ENCODE data around the gene GAB3. TPM values are rescaled to one million over a fixed set of nuclear protein-coding genes. Genes with fewer than 3 reads are reported as not detected.
"Not testable (repeated sequence)": the region's sequence is repeated elsewhere in the genome, so short reads cannot be mapped to it uniquely, and the experiment has no call there.

Gene GAB3
- total RNA-seq, 1 donor from 2014 or later: 0.52 TPM

DNA sequence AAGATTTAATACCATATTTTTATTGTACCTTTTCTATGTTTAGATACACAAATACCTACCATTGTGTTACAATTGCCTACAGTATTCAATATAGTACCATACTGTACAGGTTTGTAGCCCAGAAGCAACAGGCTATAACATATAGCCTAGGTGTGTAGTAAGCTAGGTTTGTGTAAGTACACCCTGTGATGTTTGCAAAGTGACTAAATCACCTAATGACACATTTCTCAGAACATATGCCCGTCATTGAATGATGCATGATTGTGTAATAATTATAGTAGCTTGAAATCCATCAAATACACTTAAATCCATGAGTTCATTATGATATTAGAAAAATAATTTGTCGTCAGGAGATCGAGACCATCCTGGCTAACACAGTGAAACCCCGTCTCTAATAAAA, 30.8 kb downstream of the GAB3 start:
- peak; percentile 63 for ATAC-seq

DNA sequence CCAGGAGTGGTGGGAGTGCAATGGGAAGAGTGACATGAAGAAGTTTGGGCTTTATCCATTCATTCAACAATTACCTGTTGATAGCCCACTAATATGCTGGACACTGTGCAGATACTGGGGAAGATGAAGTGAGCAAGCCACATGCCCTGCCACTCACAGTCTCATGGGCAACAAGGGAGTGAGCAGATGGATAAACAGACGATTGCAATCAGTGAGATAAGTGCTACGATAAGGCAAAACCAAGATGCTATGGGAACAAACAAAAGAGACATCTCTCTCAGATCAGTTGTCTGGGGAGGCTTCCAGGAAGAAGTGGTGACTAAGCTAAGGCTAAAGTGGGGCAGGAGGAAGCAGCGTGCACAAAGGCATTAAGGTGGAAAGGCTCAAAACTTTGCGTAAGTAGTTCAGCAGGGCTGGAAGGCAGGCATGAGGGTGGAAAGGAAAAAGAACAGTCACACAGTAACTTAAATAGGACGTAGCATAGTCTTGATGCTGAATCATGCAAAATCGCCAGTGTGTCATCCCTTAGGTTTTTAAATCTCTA, 31.7 kb downstream of the GAB3 start:
- ATAC-seq: peak; percentile 83

GRCh38 chrX:154718616-154719015, 32.3 kb downstream of the GAB3 start:
- ATAC-seq: no peak

DNA sequence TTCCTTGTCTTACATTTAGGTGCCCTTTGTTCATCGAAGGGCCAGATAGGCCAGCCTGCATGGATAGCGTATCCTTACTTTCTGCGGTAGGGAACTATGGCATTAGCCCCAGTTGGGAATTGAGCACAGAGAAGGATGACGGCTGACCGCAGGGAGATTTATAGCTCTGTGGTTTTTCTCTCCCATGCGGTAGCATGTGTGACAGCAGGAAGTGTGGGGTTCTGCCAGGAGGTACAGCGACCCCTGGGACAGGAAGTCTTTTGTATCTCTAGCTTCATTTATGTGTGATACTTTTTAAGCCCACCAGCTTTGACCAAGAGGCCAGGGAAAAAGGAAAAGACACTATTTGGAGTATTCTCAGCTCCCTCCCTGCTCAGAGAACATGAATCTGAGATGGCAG, 33.1 kb downstream of the GAB3 start:
- ATAC-seq: no peak

GRCh38 chrX:154715825-154716224, 35.1 kb downstream of the GAB3 start:
- no peak for ATAC-seq

- peak; percentile 54 for ATAC-seq
Observed at GRCh38 chrX:154714925-154715324, 36.0 kb downstream of the GAB3 start.

DNA sequence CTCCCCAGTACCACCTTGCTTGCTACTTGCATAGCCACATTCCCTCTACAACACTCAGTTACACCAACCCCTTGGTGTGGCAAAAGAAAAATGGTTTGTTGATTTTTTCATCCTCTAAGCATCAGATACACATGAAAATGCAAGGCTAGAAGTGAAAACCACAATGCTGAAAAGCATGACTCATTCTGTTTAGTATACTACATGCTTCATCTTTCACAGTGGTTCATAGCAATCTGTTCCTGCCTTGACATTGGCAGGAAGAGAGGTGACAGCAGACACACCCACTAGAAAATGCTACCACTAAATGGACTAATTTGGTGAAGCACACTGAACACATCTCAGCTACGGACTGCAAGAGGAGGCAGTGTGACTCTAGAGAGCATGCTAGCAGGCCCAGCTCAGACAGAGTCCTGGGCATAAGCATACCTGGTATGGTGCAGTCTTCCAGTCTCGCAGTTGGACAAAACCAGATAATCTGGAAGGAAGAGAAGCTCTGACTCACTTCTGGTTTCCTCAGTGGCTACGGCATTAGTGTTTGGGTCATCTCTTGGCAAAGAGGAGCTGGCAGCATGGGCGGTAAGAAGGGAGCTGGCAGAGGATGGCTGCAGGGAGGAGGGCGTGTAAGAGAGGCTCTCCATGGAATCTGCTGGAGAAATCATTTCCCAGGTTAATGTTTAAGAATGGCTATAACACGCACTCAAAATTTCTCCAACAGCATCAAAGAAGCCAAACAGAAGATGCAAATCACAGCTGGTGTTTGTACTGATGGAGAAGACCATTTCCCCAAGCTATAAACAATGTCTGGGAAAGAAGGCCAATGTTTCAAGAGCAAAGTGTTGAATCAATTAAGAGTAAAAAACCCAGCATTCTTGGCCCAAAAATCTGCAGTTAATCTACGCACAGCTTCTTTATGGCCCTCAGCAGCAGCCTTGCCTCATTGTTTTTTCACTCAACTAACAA, 37.8 kb downstream of the GAB3 start:
- peak; percentile 57 for ATAC-seq

DNA sequence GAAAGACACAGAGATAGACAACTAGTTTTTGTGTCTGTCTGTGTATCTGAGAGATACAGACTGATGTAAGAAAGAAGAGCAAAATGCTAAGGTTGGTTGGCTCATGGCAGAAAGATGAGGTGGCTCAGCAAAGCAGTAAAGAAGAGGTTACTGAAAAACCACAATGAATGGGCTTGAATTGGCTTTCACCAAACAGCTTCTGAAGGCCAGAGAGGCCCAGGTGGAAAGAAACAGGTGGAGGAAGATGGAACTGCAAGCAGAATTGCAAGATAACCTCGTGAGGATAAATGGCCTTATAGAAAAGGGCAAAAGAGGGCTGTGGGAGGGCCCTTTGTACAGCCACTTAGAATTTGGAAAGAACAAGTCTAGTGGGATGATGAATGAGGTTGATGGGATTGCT, 39.6 kb downstream of the GAB3 start:
- ATAC-seq: no peak

DNA sequence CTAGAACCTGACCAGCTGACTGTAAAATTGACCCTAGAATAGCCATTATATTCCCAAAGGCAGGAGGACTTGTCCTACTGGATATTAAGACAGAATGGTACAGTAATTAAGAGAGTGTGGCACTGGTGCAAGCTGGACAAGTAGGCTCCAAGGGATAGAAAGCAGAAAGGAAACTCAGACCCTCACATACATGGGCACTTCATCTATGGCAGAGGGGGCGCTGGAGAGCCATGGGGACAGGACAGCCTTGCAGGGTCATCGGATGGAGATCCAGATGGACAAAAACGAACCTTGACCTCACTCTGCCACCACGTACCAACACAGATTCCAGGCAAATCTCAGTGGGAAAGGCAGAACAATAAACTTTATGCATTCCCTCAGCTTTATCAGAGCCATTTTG, 40.6 kb downstream of the GAB3 start:
- no peak for ATAC-seq

GRCh38 chrX:154698630-154699248, 52.1 kb downstream of the GAB3 start:
- no peak for ATAC-seq

GRCh38 chrX:154696676-154697045, 54.2 kb downstream of the GAB3 start:
- ATAC-seq: no peak

DNA sequence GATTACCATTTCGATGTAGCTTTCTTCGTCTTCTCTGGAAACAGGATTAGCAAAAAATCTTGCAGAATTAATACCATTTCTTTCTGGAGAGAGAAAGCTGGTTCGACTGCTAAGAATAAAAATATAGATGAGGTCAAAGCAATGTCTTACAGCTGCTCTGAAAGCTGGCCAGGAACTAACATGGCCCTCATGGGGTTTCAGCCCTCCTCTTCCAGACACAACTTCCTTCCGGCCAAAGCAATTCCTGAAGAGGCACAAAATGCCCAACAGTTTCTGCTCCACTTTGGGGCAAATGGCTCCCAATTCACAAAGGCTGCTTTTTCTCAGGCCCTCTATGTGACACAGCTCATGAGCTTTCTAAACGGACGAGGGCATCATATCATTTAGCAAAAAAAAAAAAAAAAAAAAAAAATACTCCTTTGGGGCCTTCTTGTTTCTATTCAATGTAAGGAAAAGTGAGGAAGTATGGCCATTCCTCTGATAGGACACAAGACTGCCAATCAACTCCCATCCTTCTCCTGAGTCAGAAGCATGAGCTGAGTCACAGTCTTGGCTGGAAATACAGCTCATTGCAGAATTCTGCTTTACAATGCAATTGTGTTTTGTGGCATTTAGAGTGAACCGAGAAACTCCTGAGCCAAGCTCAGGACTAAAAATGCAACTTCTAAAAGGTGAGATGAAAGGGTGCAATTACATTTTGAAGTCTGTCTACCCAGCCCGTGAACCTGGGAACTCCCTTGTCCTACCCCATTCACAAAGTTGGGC, 54.8 kb downstream of the GAB3 start:
- peak; percentile 61 for ATAC-seq

DNA sequence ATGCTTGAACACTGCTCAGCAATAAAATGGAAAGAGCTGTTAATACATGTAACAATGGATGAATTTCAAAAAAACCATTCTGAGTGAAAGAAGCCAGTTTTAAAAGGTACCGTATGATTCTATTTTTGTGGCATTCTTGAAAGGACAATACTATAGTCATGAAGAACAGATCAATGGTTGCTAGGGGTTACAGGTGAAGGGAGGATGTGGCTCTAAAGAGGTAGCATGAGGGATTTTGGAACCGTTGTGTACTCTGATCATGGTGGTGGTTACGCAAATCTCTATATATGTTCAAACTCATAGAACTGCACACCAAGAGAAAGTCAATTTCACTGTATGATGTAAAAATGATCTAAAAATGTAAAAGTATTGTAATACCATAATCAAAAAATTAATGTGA, 57.5 kb downstream of the GAB3 start:
- ATAC-seq: no peak

GRCh38 chrX:154690438-154690837, 60.4 kb downstream of the GAB3 start:
- ATAC-seq: not testable (repeated sequence)

DNA sequence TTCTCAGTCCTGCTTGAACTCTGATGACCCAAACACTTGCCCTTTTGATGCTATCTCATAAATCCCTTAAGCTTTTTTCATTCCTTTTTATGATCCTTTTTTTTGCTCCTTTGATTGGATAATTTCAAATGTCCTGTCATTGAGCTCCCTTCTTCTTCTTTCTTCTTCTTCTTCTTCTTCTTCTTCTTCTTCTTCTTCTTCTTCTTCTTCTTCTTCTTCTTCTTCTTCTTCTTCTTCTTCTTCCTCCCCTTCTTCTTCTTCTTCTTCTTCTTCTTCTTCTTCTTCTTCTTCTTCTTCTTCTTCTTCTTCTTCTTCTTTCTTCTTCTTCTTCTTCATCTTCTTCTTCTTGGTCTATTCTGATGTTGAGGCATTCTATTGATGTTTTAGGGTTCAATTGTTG, 78.8 kb downstream of the GAB3 start:
- ATAC-seq: not testable (repeated sequence)

DNA sequence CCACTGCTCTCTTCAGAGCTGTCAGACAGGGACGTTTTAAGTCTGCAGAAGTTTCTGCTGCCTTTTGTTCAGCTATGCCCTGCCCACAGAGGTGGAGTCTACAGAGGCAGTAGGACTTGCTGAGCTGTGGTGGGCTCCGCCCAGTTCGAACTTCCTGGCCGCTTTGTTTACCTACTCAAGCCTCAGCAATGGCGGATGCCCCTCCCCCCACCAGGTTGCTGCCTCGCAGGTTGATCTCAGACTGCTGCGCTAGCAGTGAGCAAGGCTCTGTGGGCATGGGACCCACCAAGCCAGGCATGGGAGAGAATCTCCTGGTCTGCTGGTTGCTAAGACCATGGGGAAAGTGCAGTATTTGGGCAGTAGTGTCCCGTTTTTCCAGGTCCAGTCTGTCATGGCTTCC, 80.0 kb downstream of the GAB3 start:
- not testable (repeated sequence) for ATAC-seq

DNA sequence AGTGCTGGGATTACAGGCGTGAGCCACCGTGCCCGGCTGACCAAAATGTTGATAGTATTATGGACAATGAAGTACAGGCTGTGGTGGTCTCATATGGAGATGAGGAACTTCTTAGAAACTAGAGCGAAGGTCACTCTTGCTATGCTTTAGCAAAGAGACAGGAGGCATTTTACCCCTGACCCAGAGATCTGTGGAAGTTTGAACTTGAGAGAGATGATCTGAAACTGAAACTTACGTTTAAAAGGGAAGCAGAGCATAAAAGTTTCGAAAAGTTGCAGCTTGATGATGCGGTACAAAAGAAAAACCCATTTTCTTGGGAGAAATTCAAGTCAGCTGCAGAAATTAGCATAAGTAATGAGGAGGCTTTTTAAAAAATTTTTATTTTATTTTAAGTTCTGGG, 89.0 kb downstream of the GAB3 start:
- ATAC-seq: no peak

- ATAC-seq: no peak
Observed at GRCh38 chrX:154661170-154661569, 89.7 kb downstream of the GAB3 start.

GRCh38 chrX:154660541-154660940, 90.3 kb downstream of the GAB3 start:
- ATAC-seq: no peak

- ATAC-seq: no peak
Observed at GRCh38 chrX:154658957-154659356, 91.9 kb downstream of the GAB3 start.

DNA sequence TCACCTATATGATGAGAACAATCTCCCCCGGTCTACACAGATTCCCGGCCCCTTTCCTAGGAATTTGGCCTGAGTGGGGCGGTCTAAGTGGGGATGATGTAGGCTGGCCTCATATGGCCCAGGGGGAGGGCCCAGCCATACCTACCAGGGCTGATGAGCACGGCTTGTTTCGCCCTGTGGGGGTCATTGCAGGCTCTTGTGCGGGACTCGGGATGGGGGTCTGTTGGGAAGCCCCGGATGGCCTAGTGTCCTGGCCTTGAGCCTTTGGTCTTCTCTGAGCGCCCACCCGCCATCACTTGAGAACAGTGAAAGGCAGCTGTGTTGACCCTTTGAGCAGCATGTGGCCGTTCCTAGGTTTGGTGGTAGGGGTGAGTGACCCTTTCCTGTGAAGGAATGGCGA, 92.7 kb downstream of the GAB3 start:
- ATAC-seq: no peak

- ATAC-seq: no peak
Observed at GRCh38 chrX:154657226-154657805, 93.6 kb downstream of the GAB3 start.

DNA sequence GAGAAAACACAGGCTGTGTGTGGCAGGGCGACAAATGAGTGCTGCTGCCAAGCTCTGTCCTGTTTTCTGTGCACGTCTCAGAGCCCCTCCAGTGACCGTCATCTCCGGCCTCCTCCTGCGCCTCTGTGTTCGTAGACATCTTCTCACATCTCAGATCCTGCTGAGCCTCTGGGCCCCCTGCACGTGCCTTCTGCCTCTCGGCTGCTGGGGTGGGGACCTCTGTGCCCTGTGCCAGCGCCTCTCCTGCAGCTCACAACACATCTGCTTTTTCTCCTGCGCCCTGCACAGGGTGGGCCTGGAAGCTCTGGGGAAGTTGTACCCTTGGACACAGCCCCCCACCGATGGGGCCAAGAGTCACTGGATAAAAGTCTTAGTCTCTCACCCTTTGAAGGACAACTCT, 95.1 kb downstream of the GAB3 start:
- ATAC-seq: no peak

Data from esophagus mucosa (tissue), 1 donor.